ENCODE results near the gene ARL13B. TPM values are rescaled to one million over a fixed set of nuclear protein-coding genes. Genes with fewer than 3 reads are reported as not detected.
"Not testable (repeated sequence)": the region's sequence is repeated elsewhere in the genome, so short reads cannot be mapped to it uniquely, and the experiment has no call there.

ARL13B gene
- total RNA-seq, 1 experiment from 2014 or later, result 18.4 TPM

- no peaks in the 10 kb centered on the region for H3K4me1 ChIP-seq (ENCODE audit: insufficient read depth, low read length, poor library complexity, severe bottlenecking)
- POLR2A ChIA-PET (ENCODE audit: low non-redundant PET), result no interaction called here
- CTCF ChIA-PET, result no interaction called here
- no peaks in the 10 kb centered on the region for H3K27me3 ChIP-seq (replicated peaks; ENCODE audit: insufficient read depth, low read depth, low read length, poor library complexity)
- H3K4me3 ChIP-seq (ENCODE audit: low read depth, low read length, poor library complexity, severe bottlenecking), result no peak overlapping the region
- H3K36me3 ChIP-seq (ENCODE audit: insufficient read depth, low read length, poor library complexity, severe bottlenecking), result peaks cover 3% of the 10 kb centered on the region
- no TSS peak for BruUV-seq (replicated peaks)
- DNase-seq (ENCODE audit: low spot score), result no peak
- H3K9me3 ChIP-seq (ENCODE audit: low read depth, low read length, poor library complexity, severe bottlenecking), result no peaks in the 10 kb centered on the region
- H3K27ac ChIP-seq (ENCODE audit: low read depth, low read length, poor library complexity, severe bottlenecking), result no peak overlapping the region
- intact Hi-C loops (cut with micrococcal nuclease; ENCODE audit: unreplicated experiment), result no loop called here
- no peak for TF ChIP-seq EZH2 (IDR thresholded peaks at IDR 0.05; ENCODE audit: borderline replicate concordance, low read depth, low read length, poor library complexity, severe bottlenecking)
- TF ChIP-seq, protein P1, sequence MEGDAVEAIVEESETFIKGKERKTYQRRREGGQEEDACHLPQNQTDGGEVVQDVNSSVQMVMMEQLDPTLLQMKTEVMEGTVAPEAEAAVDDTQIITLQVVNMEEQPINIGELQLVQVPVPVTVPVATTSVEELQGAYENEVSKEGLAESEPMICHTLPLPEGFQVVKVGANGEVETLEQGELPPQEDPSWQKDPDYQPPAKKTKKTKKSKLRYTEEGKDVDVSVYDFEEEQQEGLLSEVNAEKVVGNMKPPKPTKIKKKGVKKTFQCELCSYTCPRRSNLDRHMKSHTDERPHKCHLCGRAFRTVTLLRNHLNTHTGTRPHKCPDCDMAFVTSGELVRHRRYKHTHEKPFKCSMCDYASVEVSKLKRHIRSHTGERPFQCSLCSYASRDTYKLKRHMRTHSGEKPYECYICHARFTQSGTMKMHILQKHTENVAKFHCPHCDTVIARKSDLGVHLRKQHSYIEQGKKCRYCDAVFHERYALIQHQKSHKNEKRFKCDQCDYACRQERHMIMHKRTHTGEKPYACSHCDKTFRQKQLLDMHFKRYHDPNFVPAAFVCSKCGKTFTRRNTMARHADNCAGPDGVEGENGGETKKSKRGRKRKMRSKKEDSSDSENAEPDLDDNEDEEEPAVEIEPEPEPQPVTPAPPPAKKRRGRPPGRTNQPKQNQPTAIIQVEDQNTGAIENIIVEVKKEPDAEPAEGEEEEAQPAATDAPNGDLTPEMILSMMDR (conservative IDR thresholded peaks at IDR 0.05; ENCODE audit: low read depth, low read length), result no peak
These were observed 63.3 kb downstream of the ARL13B start for GRCh38 chr3:94043285-94043684.

GRCh38 chr3:94044100-94044936, 64.4 kb downstream of the ARL13B start:
- H3K4me1 ChIP-seq (ENCODE audit: insufficient read depth, low read length, poor library complexity, severe bottlenecking); intact Hi-C loops (cut with micrococcal nuclease; ENCODE audit: unreplicated experiment); H3K9me3 ChIP-seq (ENCODE audit: low read depth, low read length, poor library complexity, severe bottlenecking); H3K27me3 ChIP-seq (replicated peaks; ENCODE audit: insufficient read depth, low read depth, low read length, poor library complexity); DNase-seq (ENCODE audit: low spot score); H3K27ac ChIP-seq (ENCODE audit: low read depth, low read length, poor library complexity, severe bottlenecking); H3K36me3 ChIP-seq (ENCODE audit: insufficient read depth, low read length, poor library complexity, severe bottlenecking); POLR2A ChIA-PET (ENCODE audit: low non-redundant PET); CTCF ChIA-PET; BruUV-seq (replicated peaks); H3K4me3 ChIP-seq (ENCODE audit: low read depth, low read length, poor library complexity, severe bottlenecking): not testable (repeated sequence)

GRCh38 chr3:94046533-94046932, 66.6 kb downstream of the ARL13B start:
- Histone ChIP-seq H3K36me3 (ENCODE audit: insufficient read depth, low read length, poor library complexity, severe bottlenecking) (peaks cover 3% of the 10 kb centered on the region), H3K27me3 (replicated peaks; ENCODE audit: insufficient read depth, low read depth, low read length, poor library complexity) (no peaks in the 10 kb centered on the region), H3K4me3 (ENCODE audit: low read depth, low read length, poor library complexity, severe bottlenecking) (no peak overlapping the region), H3K9me3 (ENCODE audit: low read depth, low read length, poor library complexity, severe bottlenecking) (no peaks in the 10 kb centered on the region), H3K4me1 (ENCODE audit: insufficient read depth, low read length, poor library complexity, severe bottlenecking) (no peaks in the 10 kb centered on the region), H3K27ac (ENCODE audit: low read depth, low read length, poor library complexity, severe bottlenecking) (no peak overlapping the region)
- CTCF ChIA-PET, result no interaction called here
- TF ChIP-seq EZH2 (IDR thresholded peaks at IDR 0.05; ENCODE audit: borderline replicate concordance, low read depth, low read length, poor library complexity, severe bottlenecking), result no peak
- no peak for DNase-seq (ENCODE audit: low spot score)
- POLR2A ChIA-PET (ENCODE audit: low non-redundant PET), result no interaction called here
- BruUV-seq (replicated peaks), result no TSS peak
- intact Hi-C loops (cut with micrococcal nuclease; ENCODE audit: unreplicated experiment), result no loop called here

GRCh38 chr3:94049267-94049666, 69.3 kb downstream of the ARL13B start:
- H3K9me3 ChIP-seq (ENCODE audit: low read depth, low read length, poor library complexity, severe bottlenecking), result no peaks in the 10 kb centered on the region
- DNase-seq (ENCODE audit: low spot score), result no peak
- ChIA-PET CTCF (no interaction called here), POLR2A (ENCODE audit: low non-redundant PET) (no interaction called here)
- no TSS peak for BruUV-seq (replicated peaks)
- H3K36me3 ChIP-seq (ENCODE audit: insufficient read depth, low read length, poor library complexity, severe bottlenecking), result peaks cover under 1% of the 10 kb centered on the region
- no peaks in the 10 kb centered on the region for H3K4me1 ChIP-seq (ENCODE audit: insufficient read depth, low read length, poor library complexity, severe bottlenecking)
- intact Hi-C loops (cut with micrococcal nuclease; ENCODE audit: unreplicated experiment), result no loop called here
- H3K4me3 ChIP-seq (ENCODE audit: low read depth, low read length, poor library complexity, severe bottlenecking), result no peak overlapping the region
- no peak overlapping the region for H3K27ac ChIP-seq (ENCODE audit: low read depth, low read length, poor library complexity, severe bottlenecking)
- no peak for TF ChIP-seq EZH2 (IDR thresholded peaks at IDR 0.05; ENCODE audit: borderline replicate concordance, low read depth, low read length, poor library complexity, severe bottlenecking)
- TF ChIP-seq, protein P1 (conservative IDR thresholded peaks at IDR 0.05; ENCODE audit: low read depth, low read length), result no peak
- no peaks in the 10 kb centered on the region for H3K27me3 ChIP-seq (replicated peaks; ENCODE audit: insufficient read depth, low read depth, low read length, poor library complexity)

Measured in A673 (cell line).